Measurements from ENCODE around the gene TLE4. TPM values are rescaled to one million over a fixed set of nuclear protein-coding genes. Genes with fewer than 3 reads are reported as not detected.

The TLE4 gene
- total and polyA plus RNA-seq, 10 of the 15 experiments (the other 5 are each of a cell fraction or from before 2014, with no cell fraction given), result 5.3 to 53.3 (median 23.3) TPM

- peak; percentile 63 for TF ChIP-seq FOS (IDR thresholded peaks at IDR 0.05; ENCODE audit: borderline replicate concordance, extremely low read depth, insufficient read length)
- peak; percentile 68 for TF ChIP-seq RFX5 (IDR thresholded peaks at IDR 0.05; ENCODE audit: low read depth, low read length)
- peak; percentile 92; the same call in 1 of the 2 replicates for TF ChIP-seq CHD2 (IDR thresholded peaks at IDR 0.05; ENCODE audit: borderline replicate concordance, low read depth, low read length)
- no peak for TF ChIP-seq STAT3 (IDR thresholded peaks at IDR 0.05; ENCODE audit: low read depth, low read length)
- peak; percentile 84 for TF ChIP-seq IRF3 (IDR thresholded peaks at IDR 0.05)
- peak; percentile 63 for TF ChIP-seq MEF2B (IDR thresholded peaks at IDR 0.05; ENCODE audit: partially characterized antibody, poor library complexity, severe bottlenecking)
- TF ChIP-seq SIN3A (IDR thresholded peaks at IDR 0.05; ENCODE audit: low read depth, low read length), result peak; percentile 95
- TF ChIP-seq LARP7 (IDR thresholded peaks at IDR 0.05), result no peak
- TF ChIP-seq NRF1 (conservative IDR thresholded peaks at IDR 0.05; ENCODE audit: low read depth, low read length), result no peak
- TF ChIP-seq POLR2AphosphoS2 (IDR thresholded peaks at IDR 0.05; ENCODE audit: low read depth, low read length), result peak; percentile 93
- TF ChIP-seq MTA3 (IDR thresholded peaks at IDR 0.05; ENCODE audit: borderline replicate concordance, low read length), result no peak
- TF ChIP-seq USF1 (IDR thresholded peaks at IDR 0.05; ENCODE audit: borderline replicate concordance, extremely low read length, insufficient read depth, low read depth, low read length), result peak; percentile 68
- TF ChIP-seq ZNF622 (IDR thresholded peaks at IDR 0.05), result no peak
- TF ChIP-seq NFIC (IDR thresholded peaks at IDR 0.05; ENCODE audit: low read depth, low read length), result no peak
- TF ChIP-seq BCL3 (IDR thresholded peaks at IDR 0.05; ENCODE audit: borderline replicate concordance, insufficient read depth, low read depth, low read length, poor library complexity, severe bottlenecking), result no peak
- TF ChIP-seq IKZF2 (IDR thresholded peaks at IDR 0.05), result no peak
- TF ChIP-seq ZBTB4 (CRISPR knock-in tag; IDR thresholded peaks at IDR 0.05), result no peak
- no peak for TF ChIP-seq RAD21 (IDR thresholded peaks at IDR 0.05; ENCODE audit: insufficient read depth, low read depth, low read length)
- TF ChIP-seq JUNB (IDR thresholded peaks at IDR 0.05), result no peak; the same call in 1 of the 2 replicates
- TF ChIP-seq ETV6 (conservative IDR thresholded peaks at IDR 0.05 in 1 of 2, IDR thresholded peaks at IDR 0.05 in 1 of 2; ENCODE audit: borderline replicate concordance in 1 of 2, low read depth in 1 of 2), result 0 out of 4 replicates have a peak, but pooled peaks of 1 of the 2 experiments have one; percentile 23
- TF ChIP-seq EGR1 (IDR thresholded peaks at IDR 0.05; ENCODE audit: borderline replicate concordance in 1 of 2, low read depth in 2 of 2, low read length in 2 of 2), result no peak; a peak in 1 of 3 replicates
- TF ChIP-seq ZSCAN29 (IDR thresholded peaks at IDR 0.05), result no peak
Observed at GRCh38 chr9:79571309-79572031, at the start of gene TLE4 (continued).
